HepG2 (cell line): ENCODE data around the gene P2RX1. TPM values are rescaled to one million over a fixed set of nuclear protein-coding genes. Genes with fewer than 3 reads are reported as not detected.

Source experiments
- GPN1 ChIP-seq: sonication (generic); formaldehyde crosslinking; IDR thresholded peaks from 2 replicates; pipeline ENCODE4 v1.5.1; 2020; ENCODE audit warnings: missing genetic modification reagents, borderline replicate concordance
- KAT7 ChIP-seq: IDR thresholded peaks from 2 replicates; pipeline ENCODE4 v1.6.1; 2018; ENCODE audit warnings: borderline replicate concordance, missing compliant biosample characterization
- PHB2 ChIP-seq: fragments of 450-650 bp; IDR thresholded peaks from 2 replicates; pipeline ENCODE4 v1.6.1; 2018; ENCODE audit not compliant: partially characterized antibody
- SSRP1 ChIP-seq: IDR thresholded peaks from 2 replicates; pipeline ENCODE4 v1.6.1; 2016; ENCODE audit warnings: control low read depth
- ZBTB42 ChIP-seq: sonication (generic); formaldehyde crosslinking; IDR thresholded peaks from 2 replicates; pipeline ENCODE4 v1.5.0; 2020; ENCODE audit warnings: mild to moderate bottlenecking, missing genetic modification reagents
- ZFP36L1 ChIP-seq: sonication (generic); formaldehyde crosslinking; IDR thresholded peaks from 2 replicates; pipeline ENCODE4 v1.8.0; 2022; ENCODE audit warnings: mild to moderate bottlenecking, missing genetic modification reagents, moderate library complexity
- ZNF33B ChIP-seq: sonication (generic); formaldehyde crosslinking; IDR thresholded peaks from 2 replicates; pipeline ENCODE4 v1.5.1; 2020; ENCODE audit warnings: mild to moderate bottlenecking, missing genetic modification reagents
- ZNF547 ChIP-seq: sonication (generic); formaldehyde crosslinking; IDR thresholded peaks from 2 replicates; pipeline ENCODE4 v1.5.1; 2020; ENCODE audit warnings: mild to moderate bottlenecking, missing genetic modification reagents
- polyA plus RNA-seq, 8 experiments: library from polyadenylated mRNA; depleted of rRNA in 3 of 8; stranded (reverse) in 7 of 8; unstranded in 1 of 8; fragments of >200 nt; fragmentation: Illumina TruSeq in 4 of 8; extraction: Trizol in 4 of 8; gene quantifications; 2 replicates each; pipeline versions ENCODE4 v1.2.1 to v1.2.3, GENCODE V29; 2011 to 2016; ENCODE audit warnings: low read depth in 4 of 8, missing spikeins in 1 of 8, mixed read lengths in 1 of 8; ENCODE audit not compliant: insufficient read depth in 1 of 8
- total RNA-seq, 5 experiments: library from RNA; depleted of rRNA; stranded (reverse); fragments of >200 nt; fragmentation: Illumina TruSeq; extraction: Trizol; gene quantifications; 2 replicates each; pipeline ENCODE4 v1.2.3, GENCODE V29; 2016; ENCODE audit warnings: low read depth in 1 of 5
- TF ChIP-seq, protein P1 (sequence below): sonication (generic); formaldehyde crosslinking; IDR thresholded peaks from 2 replicates; pipeline ENCODE4 v1.9.0; 2021; ENCODE audit warnings: mild to moderate bottlenecking, missing genetic modification reagents
- TF ChIP-seq, protein P2 (sequence below): sonication (generic); formaldehyde crosslinking; IDR thresholded peaks from 2 replicates; pipeline ENCODE4 v1.4.0; 2020; ENCODE audit warnings: missing genetic modification reagents, borderline replicate concordance
- TF ChIP-seq, protein P3 (sequence below): sonication (generic); formaldehyde crosslinking; IDR thresholded peaks from 2 replicates; pipeline ENCODE4 v1.5.1; 2020; ENCODE audit warnings: mild to moderate bottlenecking, missing genetic modification reagents, borderline replicate concordance
- TF ChIP-seq, protein P4 (sequence below): sonication (generic); formaldehyde crosslinking; IDR thresholded peaks from 2 replicates; pipeline ENCODE4 v1.5.0; 2020; ENCODE audit warnings: mild to moderate bottlenecking, missing genetic modification reagents
- TF ChIP-seq, protein P5 (sequence below): sonication (generic); formaldehyde crosslinking; IDR thresholded peaks from 2 replicates; pipeline ENCODE4 v1.8.0; 2022; ENCODE audit warnings: mild to moderate bottlenecking, missing genetic modification reagents, moderate library complexity

Gene P2RX1
- total and polyA plus RNA-seq, 2 of the 13 experiments (the other 11 are each of a cell fraction or from before 2014, with no cell fraction given), result 0.04 to 0.50 TPM

DNA sequence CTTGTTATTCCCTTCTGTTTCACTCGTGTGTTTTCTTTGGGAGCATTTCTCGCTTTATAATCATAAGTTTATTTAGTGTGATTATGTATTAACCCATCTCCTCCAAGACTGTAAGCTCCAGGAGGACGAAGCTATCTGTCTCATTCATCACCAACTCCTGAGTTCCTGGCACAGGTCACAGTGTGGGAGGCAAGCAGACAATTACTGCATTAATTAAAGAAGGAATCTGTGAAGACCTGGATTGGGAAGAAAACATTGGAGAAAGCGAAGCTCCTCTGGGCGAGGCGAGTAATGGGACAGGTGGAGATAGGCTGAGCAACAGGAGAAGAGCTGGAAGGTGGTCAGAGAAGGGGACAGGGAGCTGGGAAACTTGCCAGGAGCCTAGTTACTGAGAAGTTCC is 15.6 kb downstream of the P2RX1 start (continued):
- TF ChIP-seq, protein P1, sequence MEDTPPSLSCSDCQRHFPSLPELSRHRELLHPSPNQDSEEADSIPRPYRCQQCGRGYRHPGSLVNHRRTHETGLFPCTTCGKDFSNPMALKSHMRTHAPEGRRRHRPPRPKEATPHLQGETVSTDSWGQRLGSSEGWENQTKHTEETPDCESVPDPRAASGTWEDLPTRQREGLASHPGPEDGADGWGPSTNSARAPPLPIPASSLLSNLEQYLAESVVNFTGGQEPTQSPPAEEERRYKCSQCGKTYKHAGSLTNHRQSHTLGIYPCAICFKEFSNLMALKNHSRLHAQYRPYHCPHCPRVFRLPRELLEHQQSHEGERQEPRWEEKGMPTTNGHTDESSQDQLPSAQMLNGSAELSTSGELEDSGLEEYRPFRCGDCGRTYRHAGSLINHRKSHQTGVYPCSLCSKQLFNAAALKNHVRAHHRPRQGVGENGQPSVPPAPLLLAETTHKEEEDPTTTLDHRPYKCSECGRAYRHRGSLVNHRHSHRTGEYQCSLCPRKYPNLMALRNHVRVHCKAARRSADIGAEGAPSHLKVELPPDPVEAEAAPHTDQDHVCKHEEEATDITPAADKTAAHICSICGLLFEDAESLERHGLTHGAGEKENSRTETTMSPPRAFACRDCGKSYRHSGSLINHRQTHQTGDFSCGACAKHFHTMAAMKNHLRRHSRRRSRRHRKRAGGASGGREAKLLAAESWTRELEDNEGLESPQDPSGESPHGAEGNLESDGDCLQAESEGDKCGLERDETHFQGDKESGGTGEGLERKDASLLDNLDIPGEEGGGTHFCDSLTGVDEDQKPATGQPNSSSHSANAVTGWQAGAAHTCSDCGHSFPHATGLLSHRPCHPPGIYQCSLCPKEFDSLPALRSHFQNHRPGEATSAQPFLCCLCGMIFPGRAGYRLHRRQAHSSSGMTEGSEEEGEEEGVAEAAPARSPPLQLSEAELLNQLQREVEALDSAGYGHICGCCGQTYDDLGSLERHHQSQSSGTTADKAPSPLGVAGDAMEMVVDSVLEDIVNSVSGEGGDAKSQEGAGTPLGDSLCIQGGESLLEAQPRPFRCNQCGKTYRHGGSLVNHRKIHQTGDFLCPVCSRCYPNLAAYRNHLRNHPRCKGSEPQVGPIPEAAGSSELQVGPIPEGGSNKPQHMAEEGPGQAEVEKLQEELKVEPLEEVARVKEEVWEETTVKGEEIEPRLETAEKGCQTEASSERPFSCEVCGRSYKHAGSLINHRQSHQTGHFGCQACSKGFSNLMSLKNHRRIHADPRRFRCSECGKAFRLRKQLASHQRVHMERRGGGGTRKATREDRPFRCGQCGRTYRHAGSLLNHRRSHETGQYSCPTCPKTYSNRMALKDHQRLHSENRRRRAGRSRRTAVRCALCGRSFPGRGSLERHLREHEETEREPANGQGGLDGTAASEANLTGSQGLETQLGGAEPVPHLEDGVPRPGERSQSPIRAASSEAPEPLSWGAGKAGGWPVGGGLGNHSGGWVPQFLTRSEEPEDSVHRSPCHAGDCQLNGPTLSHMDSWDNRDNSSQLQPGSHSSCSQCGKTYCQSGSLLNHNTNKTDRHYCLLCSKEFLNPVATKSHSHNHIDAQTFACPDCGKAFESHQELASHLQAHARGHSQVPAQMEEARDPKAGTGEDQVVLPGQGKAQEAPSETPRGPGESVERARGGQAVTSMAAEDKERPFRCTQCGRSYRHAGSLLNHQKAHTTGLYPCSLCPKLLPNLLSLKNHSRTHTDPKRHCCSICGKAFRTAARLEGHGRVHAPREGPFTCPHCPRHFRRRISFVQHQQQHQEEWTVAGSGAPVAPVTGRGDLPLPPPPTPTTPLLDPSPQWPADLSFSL (CRISPR knock-in tag), result no peak
- no peak for TF ChIP-seq SSRP1 (CRISPR knock-in tag)
- TF ChIP-seq KAT7, result no peak
- no peak for TF ChIP-seq GPN1
- TF ChIP-seq PHB2, result no peak
- no peak for TF ChIP-seq ZFP36L1 (CRISPR knock-in tag)
- TF ChIP-seq ZNF547 (CRISPR knock-in tag), result no peak
- TF ChIP-seq ZBTB42 (CRISPR knock-in tag), result no peak
- TF ChIP-seq ZNF33B, result no peak
- TF ChIP-seq, protein P2, sequence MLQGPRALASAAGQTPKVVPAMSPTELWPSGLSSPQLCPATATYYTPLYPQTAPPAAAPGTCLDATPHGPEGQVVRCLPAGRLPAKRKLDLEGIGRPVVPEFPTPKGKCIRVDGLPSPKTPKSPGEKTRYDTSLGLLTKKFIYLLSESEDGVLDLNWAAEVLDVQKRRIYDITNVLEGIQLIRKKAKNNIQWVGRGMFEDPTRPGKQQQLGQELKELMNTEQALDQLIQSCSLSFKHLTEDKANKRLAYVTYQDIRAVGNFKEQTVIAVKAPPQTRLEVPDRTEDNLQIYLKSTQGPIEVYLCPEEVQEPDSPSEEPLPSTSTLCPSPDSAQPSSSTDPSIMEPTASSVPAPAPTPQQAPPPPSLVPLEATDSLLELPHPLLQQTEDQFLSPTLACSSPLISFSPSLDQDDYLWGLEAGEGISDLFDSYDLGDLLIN (CRISPR knock-in tag), result no peak
- TF ChIP-seq, protein P3, sequence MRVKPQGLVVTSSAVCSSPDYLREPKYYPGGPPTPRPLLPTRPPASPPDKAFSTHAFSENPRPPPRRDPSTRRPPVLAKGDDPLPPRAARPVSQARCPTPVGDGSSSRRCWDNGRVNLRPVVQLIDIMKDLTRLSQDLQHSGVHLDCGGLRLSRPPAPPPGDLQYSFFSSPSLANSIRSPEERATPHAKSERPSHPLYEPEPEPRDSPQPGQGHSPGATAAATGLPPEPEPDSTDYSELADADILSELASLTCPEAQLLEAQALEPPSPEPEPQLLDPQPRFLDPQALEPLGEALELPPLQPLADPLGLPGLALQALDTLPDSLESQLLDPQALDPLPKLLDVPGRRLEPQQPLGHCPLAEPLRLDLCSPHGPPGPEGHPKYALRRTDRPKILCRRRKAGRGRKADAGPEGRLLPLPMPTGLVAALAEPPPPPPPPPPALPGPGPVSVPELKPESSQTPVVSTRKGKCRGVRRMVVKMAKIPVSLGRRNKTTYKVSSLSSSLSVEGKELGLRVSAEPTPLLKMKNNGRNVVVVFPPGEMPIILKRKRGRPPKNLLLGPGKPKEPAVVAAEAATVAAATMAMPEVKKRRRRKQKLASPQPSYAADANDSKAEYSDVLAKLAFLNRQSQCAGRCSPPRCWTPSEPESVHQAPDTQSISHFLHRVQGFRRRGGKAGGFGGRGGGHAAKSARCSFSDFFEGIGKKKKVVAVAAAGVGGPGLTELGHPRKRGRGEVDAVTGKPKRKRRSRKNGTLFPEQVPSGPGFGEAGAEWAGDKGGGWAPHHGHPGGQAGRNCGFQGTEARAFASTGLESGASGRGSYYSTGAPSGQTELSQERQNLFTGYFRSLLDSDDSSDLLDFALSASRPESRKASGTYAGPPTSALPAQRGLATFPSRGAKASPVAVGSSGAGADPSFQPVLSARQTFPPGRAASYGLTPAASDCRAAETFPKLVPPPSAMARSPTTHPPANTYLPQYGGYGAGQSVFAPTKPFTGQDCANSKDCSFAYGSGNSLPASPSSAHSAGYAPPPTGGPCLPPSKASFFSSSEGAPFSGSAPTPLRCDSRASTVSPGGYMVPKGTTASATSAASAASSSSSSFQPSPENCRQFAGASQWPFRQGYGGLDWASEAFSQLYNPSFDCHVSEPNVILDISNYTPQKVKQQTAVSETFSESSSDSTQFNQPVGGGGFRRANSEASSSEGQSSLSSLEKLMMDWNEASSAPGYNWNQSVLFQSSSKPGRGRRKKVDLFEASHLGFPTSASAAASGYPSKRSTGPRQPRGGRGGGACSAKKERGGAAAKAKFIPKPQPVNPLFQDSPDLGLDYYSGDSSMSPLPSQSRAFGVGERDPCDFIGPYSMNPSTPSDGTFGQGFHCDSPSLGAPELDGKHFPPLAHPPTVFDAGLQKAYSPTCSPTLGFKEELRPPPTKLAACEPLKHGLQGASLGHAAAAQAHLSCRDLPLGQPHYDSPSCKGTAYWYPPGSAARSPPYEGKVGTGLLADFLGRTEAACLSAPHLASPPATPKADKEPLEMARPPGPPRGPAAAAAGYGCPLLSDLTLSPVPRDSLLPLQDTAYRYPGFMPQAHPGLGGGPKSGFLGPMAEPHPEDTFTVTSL (CRISPR knock-in tag), result no peak
- TF ChIP-seq, protein P4, sequence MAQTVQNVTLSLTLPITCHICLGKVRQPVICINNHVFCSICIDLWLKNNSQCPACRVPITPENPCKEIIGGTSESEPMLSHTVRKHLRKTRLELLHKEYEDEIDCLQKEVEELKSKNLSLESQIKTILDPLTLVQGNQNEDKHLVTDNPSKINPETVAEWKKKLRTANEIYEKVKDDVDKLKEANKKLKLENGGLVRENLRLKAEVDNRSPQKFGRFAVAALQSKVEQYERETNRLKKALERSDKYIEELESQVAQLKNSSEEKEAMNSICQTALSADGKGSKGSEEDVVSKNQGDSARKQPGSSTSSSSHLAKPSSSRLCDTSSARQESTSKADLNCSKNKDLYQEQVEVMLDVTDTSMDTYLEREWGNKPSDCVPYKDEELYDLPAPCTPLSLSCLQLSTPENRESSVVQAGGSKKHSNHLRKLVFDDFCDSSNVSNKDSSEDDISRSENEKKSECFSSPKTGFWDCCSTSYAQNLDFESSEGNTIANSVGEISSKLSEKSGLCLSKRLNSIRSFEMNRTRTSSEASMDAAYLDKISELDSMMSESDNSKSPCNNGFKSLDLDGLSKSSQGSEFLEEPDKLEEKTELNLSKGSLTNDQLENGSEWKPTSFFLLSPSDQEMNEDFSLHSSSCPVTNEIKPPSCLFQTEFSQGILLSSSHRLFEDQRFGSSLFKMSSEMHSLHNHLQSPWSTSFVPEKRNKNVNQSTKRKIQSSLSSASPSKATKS (CRISPR knock-in tag), result no peak
- TF ChIP-seq, protein P5, sequence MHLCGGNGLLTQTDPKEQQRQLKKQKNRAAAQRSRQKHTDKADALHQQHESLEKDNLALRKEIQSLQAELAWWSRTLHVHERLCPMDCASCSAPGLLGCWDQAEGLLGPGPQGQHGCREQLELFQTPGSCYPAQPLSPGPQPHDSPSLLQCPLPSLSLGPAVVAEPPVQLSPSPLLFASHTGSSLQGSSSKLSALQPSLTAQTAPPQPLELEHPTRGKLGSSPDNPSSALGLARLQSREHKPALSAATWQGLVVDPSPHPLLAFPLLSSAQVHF (CRISPR knock-in tag), result no peak
